Fibroblast of pulmonary artery (primary cell): Measurements from ENCODE around the gene POLE.

Experiments
- DNase-seq: peaks from one replicate; pipeline ENCODE4 v3.0.0-alpha.2; 2010; ENCODE audit warnings: low read depth
- H3K4me3 ChIP-seq: replicated peaks from 2 replicates; pipeline ENCODE4 v1.5.1; 2011; ENCODE audit warnings: low read depth, mild to moderate bottlenecking, control low read depth, low read length, moderate library complexity
- TF ChIP-seq, protein P1 (sequence below): IDR thresholded peaks from 2 replicates; pipeline ENCODE4 v1.5.1; 2011; ENCODE audit warnings: mild to moderate bottlenecking, control low read depth, low read length, inconsistent platforms; ENCODE audit errors: missing control alignments

Gene POLE

DNA sequence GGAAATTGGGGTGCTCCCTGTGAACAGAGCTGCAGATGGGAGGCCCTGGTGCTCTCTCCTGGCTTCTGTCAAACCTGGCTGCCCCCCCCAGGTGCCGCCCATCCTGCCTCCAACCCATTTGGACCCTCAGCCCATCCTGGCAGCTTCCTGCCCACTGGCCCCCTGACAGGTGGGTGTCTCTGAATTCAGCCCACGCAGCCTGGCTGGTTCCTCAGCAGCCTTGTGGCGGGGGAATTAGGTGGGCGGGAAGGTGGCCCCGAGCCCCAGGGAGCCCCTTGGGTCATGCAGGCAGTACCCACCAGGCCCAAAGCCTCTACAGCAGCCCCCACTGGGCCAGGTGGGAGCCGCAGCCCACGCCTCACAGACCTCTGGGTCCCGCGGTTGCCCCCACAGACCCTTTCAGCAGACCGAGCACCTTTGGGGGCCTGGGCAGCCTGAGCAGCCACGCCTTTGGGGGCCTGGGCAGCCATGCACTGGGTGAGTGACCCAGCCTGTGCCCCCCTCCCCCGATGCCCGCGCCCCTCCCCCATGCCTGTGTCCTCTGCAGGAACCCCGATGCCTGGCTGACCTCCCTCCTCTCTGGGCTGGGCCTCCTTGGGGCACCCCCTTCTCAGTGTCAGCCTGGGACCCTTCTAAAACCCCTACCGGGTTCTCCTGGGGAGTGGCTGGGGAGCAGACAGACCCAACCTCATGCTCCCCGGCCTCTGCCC is 105.6 kb downstream of the POLE start:
- DNase-seq: no peak
- TF ChIP-seq, protein P1, sequence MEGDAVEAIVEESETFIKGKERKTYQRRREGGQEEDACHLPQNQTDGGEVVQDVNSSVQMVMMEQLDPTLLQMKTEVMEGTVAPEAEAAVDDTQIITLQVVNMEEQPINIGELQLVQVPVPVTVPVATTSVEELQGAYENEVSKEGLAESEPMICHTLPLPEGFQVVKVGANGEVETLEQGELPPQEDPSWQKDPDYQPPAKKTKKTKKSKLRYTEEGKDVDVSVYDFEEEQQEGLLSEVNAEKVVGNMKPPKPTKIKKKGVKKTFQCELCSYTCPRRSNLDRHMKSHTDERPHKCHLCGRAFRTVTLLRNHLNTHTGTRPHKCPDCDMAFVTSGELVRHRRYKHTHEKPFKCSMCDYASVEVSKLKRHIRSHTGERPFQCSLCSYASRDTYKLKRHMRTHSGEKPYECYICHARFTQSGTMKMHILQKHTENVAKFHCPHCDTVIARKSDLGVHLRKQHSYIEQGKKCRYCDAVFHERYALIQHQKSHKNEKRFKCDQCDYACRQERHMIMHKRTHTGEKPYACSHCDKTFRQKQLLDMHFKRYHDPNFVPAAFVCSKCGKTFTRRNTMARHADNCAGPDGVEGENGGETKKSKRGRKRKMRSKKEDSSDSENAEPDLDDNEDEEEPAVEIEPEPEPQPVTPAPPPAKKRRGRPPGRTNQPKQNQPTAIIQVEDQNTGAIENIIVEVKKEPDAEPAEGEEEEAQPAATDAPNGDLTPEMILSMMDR: no peak
- H3K4me3 ChIP-seq: no peak overlapping the region

DNA sequence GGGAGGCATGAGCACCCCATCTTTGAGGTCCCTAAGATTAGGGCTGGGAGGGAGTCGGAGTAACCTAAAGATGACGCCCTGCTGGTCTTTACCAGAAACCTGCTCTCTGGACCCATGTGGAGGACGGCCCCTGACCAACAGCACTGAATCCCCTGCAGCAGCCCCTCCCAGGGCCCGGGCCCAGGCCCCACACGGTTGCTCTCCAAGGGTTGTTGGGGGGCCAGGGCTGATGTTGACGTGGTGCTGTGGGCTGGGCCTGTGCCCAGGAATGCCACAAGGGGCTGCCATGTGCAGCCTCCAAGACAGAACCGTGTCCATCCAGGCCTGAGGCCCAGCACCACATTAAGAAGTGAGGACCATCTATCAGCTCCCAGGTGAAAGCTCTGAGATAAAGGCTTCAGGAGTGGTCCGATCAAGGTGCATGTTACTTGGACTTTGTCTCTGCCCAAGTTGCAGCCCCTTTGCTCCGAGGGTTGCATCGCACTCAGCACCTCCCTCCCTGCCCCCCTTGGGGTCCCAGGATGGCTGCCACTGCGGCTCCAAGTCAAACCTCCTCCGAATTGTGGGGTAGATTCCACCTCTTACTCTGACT is 106.3 kb downstream of the POLE start:
- TF ChIP-seq, protein P1: no peak
- no peak overlapping the region for H3K4me3 ChIP-seq
- DNase-seq: no peak

DNA sequence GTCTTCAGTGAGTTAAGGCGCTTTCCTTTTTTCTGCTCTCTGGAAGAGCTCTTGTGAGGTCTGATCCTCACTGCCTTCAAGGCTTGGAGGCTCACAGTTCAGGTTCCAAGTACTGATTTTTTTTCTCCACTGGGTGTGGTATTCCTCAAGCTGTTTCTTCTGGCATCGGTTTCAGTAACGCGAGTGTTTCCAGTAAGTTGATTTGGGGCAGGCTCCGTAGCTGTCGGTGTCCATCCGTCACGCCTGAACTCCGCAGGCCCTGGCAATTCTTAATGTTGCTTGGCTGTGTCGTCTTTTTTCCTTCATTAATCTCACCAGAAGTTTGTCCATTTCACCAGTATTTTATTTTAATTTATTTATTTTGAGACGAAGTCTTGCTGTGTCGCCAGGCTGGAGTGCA is 107.4 kb downstream of the POLE start:
- TF ChIP-seq, protein P1: no peak
- no peak for DNase-seq
- no peak overlapping the region for H3K4me3 ChIP-seq

DNA sequence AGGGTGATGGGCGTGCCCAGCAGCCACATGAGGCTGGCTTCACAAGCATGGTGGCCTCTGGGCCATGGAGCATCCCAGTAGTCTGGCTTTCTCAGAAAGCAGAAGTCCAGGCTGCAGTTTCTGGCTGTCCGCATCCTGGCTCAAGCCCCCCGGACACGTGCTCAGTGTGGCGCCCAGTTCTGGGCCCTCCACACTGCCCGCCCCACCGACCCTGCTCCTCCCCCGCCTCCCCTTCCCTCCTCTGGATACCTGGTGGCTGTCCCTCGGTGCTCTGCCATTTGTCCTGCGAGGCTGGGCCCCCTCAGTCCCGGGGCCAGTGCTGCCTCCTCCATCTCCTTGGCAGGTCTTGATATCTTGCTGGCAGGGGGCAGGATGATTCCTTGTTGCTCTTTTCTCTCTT is 108.3 kb downstream of the POLE start:
- TF ChIP-seq, protein P1: no peak
- H3K4me3 ChIP-seq: no peak overlapping the region
- no peak for DNase-seq

DNA sequence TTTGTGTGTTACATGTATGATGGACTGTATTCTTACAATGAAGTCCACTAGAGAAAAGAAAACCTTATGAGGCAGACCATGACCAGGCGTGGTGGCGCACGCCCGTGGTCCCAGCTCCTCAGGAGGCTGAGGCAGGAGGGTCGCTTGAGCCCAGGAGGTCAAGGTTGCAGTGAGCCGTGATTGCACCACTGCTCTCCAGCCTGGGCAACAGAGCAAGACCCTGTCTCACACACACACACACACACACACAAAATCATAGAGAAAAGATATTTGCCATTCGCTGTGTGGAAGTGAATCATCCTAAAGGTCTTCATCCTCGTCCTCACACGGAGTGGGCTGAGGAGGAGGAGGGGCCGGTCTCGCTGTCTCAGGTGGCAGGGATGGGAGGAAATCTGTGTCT is 109.0 kb downstream of the POLE start:
- TF ChIP-seq, protein P1: no peak
- no peak overlapping the region for H3K4me3 ChIP-seq
- DNase-seq: no peak

DNA sequence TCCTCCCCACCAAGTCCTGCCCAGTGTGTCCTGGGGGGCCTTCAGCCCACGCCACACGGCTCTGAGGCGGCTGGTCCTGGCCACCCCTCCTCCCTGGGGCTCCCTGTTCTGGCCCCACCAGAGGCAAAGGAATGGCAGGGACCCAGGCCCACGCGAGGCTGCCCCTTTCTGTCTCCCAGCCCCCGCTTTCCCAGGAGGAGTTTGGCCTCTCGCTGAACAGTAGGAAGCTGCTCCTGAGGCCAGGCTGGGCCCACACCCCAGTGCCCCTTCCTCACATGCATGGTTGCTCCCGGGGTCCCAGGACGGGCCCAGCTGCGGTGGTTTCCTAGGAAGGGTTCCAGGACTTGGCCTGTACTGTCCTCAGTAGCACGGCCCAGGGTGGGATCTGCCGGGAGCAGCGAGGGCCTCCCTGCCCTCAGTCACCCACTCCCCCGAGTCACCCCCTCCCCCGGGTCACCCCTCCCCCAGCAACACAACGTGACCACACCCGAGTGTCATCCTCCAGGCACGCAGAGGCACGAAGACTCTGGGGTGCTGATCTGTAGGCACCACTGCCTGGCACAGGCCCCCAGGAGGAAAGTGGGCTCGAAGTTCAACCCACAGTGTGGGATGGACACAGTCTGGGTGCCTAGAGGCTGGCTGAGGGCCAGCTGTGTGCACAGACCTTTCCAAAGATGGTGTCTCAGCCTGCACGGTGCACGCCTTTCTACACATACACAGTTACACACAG is 109.8 kb downstream of the POLE start:
- TF ChIP-seq, protein P1: no peak
- DNase-seq: no peak
- H3K4me3 ChIP-seq: no peak overlapping the region
